ENCODE measurements around the gene CAMKV. TPM values are rescaled to one million over a fixed set of nuclear protein-coding genes. Genes with fewer than 3 reads are reported as not detected.

The CAMKV gene
- total RNA-seq, 4 donors from 2014 or later: not detected

DNA sequence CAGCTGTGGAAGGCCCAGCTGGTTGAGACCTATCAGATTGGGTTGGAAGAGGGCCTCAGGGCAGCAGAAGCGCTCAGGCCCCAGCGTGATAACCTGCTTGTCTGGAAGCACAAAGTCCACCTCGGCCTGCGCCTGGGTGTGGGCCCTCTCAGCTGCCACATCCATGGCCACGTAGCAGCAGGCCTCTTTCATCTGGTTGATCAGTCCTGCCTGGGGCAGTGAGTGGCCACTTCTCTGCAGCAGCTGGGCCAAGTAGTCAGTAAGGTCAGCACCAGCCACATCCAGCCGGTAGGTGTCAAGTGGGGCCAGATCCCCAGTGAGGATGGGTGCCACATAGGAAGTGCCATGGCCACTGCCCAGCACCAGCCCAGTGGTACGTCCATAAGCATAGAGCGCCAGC lies 3.9 kb upstream of the CAMKV start:
- DNase-seq (ENCODE audit: low spot score in 2 of 2): no peak
- WGBS, 2 donors: 85 to 94% methylated on average over 6 to 7 of the region's 8 CpGs

DNA sequence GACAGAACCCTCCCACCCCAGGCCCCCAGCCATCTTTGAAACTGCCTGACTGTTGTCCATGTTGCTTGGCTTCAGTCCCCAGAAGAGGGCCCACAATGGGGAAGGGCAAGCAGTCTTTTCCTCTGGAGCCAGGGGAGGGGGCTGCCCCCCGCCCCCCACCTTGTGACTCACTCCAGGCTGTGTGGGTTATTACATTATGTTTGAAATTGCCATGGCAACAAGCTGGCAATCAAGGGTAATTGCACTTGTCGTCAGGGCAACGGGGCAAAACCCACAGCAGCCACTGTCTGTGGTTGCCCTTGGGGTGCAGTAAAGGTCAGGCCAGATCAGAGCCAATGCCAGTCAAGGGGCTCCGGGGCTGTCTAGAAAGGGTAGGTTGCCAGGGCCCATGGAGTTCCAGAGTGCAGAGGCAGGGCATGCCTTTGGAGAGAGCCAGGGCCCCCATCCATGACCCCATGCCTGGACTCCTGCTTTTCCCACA lies 3.1 kb upstream of the CAMKV start:
- no peak for DNase-seq (ENCODE audit: low spot score in 2 of 2)
- H3K27ac ChIP-seq: no peak overlapping the region
- peaks cover 0 to 21% (median 15%) of the 10 kb centered on the region in 4 donors for H3K4me1 ChIP-seq
- H3K9me3 ChIP-seq: no peaks in the 10 kb centered on the region
- WGBS, 2 donors: 37 to 50% methylated on average over 4 of the region's 4 CpGs
- H3K27me3 ChIP-seq: peaks cover 0 to 27% of the 10 kb centered on the region in 2 donors
- TF ChIP-seq POLR2A (IDR thresholded peaks at IDR 0.05) (no peak), EP300 (IDR thresholded peaks at IDR 0.05) (no peak)
- TF ChIP-seq, protein P1, sequence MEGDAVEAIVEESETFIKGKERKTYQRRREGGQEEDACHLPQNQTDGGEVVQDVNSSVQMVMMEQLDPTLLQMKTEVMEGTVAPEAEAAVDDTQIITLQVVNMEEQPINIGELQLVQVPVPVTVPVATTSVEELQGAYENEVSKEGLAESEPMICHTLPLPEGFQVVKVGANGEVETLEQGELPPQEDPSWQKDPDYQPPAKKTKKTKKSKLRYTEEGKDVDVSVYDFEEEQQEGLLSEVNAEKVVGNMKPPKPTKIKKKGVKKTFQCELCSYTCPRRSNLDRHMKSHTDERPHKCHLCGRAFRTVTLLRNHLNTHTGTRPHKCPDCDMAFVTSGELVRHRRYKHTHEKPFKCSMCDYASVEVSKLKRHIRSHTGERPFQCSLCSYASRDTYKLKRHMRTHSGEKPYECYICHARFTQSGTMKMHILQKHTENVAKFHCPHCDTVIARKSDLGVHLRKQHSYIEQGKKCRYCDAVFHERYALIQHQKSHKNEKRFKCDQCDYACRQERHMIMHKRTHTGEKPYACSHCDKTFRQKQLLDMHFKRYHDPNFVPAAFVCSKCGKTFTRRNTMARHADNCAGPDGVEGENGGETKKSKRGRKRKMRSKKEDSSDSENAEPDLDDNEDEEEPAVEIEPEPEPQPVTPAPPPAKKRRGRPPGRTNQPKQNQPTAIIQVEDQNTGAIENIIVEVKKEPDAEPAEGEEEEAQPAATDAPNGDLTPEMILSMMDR (IDR thresholded peaks at IDR 0.05): no peak
- no peaks in the 10 kb centered on the region for H3K36me3 ChIP-seq
- H3K4me3 ChIP-seq: no peak overlapping the region

More for the DNA sequence above, 3.9 kb upstream of the CAMKV start:
- Histone ChIP-seq H3K27me3 (peaks cover 0 to 19% of the 10 kb centered on the region in 2 donors), H3K9me3 (no peaks in the 10 kb centered on the region), H3K36me3 (no peaks in the 10 kb centered on the region), H3K4me3 (no peak overlapping the region), H3K27ac (no peak overlapping the region), H3K4me1 (peaks cover 0 to 21% (median 15%) of the 10 kb centered on the region in 4 donors)
- TF ChIP-seq POLR2A (IDR thresholded peaks at IDR 0.05) (no peak), EP300 (IDR thresholded peaks at IDR 0.05) (no peak)
- TF ChIP-seq, protein P1 (IDR thresholded peaks at IDR 0.05): no peak

DNA sequence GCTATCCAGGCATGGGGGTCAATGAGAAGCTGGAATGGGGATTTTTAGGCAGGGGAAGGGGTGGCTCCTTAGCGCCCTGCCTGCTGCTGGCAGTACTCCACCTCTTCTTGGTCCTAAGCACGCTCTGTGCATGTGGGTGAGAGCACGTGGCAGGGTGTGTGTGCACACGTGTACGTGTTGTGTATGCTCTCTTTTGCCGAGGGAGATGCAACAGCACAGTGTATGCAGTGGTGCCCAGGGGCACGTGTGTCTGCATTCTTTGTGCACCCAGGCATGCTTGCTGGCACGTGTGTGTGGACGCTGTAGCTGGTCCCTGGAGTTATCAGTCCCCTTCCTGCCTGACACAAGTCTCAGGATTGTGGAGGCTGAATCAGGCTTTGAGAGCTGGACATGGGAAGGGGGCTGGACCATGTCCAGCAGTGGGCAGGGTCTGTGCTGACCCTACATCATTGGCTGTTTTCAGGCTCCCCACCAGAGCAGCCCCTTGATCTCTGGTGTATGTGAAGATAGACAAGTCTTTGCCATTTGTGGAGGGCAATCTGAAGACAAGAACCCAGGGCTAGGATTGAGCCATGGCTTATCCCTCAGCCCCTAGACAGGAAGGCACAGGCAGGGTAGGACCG lies 1.9 kb upstream of the CAMKV start:
- Histone ChIP-seq H3K27me3 (peaks cover 0 to 35% of the 10 kb centered on the region in 2 donors), H3K9me3 (no peaks in the 10 kb centered on the region), H3K4me3 (no peak overlapping the region), H3K36me3 (no peaks in the 10 kb centered on the region), H3K27ac (no peak overlapping the region), H3K4me1 (peaks cover 0 to 21% (median 15%) of the 10 kb centered on the region in 4 donors)
- no peak for DNase-seq (ENCODE audit: low spot score in 2 of 2)
- 59 to 60% methylated on average over 10 of the region's 10 CpGs for WGBS, 2 donors
- TF ChIP-seq, protein P1 (IDR thresholded peaks at IDR 0.05): no peak

DNA sequence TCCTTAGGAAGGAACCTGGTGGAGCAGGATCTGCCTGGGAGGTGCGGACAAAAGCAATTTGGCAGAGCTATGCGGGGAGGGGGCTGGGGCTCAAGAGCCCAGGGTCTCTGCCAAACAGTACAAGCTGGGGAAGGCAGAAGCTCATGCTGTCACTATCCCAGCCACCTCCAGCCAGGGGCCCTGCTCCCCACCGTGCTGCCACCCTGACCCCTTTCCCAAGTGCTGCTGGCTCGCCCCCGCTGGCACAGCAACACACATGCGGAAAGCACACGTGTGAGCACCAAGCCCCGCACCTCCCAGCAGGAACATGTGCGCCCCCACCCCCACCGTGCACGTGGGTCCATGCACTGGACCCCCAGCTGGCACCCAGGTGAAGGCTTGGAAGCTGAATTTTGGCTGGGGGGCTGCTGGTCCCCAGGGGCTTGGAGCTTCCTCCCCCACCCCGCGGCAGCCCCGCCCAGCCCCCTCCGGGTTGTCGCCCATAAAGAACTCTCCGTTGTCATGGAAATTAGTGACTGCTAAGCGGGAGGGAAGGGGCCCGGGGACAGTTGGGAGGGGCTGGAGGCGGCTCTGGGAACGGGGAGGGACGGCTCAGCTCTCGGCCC lies 742 bp downstream of the CAMKV start:
- 7 to 9% methylated on average over 8 to 21 of the region's 23 CpGs for WGBS, 2 donors
- Histone ChIP-seq H3K27me3 (peaks cover 0 to 45% of the 10 kb centered on the region in 2 donors), H3K4me3 (peak overlapping the region; percentile 13 to 48 (median 28)), H3K4me1 (peaks cover 0 to 21% (median 15%) of the 10 kb centered on the region in 4 donors), H3K27ac (no peak overlapping the region), H3K36me3 (no peaks in the 10 kb centered on the region), H3K9me3 (no peaks in the 10 kb centered on the region)
- TF ChIP-seq EP300 (IDR thresholded peaks at IDR 0.05): no peak
- no peak for TF ChIP-seq POLR2A (IDR thresholded peaks at IDR 0.05)
- TF ChIP-seq, protein P1 (IDR thresholded peaks at IDR 0.05): no peak
- no peak for DNase-seq (ENCODE audit: low spot score in 2 of 2)

DNA sequence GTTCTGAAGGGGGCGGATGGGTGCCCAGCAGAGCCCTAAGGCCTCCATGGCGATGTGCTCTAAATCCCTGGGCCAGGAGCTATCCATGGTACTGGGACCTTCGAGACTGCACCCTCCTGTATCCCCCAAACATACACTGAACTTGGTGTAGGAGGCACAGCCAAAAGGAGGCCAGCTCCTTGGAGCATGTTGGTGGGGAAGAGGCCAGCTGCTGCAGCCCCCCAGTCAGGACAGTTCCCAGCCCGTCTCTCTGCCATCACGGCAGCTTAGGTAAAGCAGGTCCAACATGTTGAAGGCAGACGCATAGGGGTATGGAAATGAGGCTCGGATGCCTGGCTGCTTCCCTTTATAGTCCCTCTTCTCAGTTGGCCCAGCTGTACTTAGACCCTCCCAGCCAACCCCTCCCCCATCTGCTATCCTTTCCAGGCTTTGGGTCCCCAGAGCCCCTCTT lies 1.8 kb downstream of the CAMKV start:
- no peaks in the 10 kb centered on the region for H3K36me3 ChIP-seq
- 14 to 15% methylated on average over 7 of the region's 7 CpGs for WGBS, 2 donors
- peaks cover 0 to 53% of the 10 kb centered on the region in 2 donors for H3K27me3 ChIP-seq
- H3K27ac ChIP-seq: no peak overlapping the region
- H3K4me1 ChIP-seq: peaks cover 0 to 18% (median 13%) of the 10 kb centered on the region in 4 donors
- H3K9me3 ChIP-seq: no peaks in the 10 kb centered on the region
- H3K4me3 ChIP-seq: no peak overlapping the region
- no peak for DNase-seq (ENCODE audit: low spot score in 2 of 2)
- TF ChIP-seq, protein P1 (IDR thresholded peaks at IDR 0.05): no peak
- TF ChIP-seq POLR2A (IDR thresholded peaks at IDR 0.05) (no peak), EP300 (IDR thresholded peaks at IDR 0.05) (no peak)

Measured in tibial nerve (tissue), 4 donors.